DMS53 treated with DMSO at 0.1 percent for 48 hours (cell line): ENCODE data around the gene PITPNM3.
"Not testable (repeated sequence)": the region's sequence is repeated elsewhere in the genome, so short reads cannot be mapped to it uniquely, and the experiment has no call there.

Experiments used
- DNase-seq: peaks from one replicate; lab custom pipeline; 2025; ENCODE audit not compliant: unreplicated experiment; lab: John Stamatoyannopoulos, UW

PITPNM3 gene

GRCh38 chr17:6574687-6575595 is 18.6 kb upstream of the PITPNM3 start:
- DNase-seq, result no peak

GRCh38 chr17:6573982-6574686 is 17.8 kb upstream of the PITPNM3 start:
- DNase-seq, result no peak

GRCh38 chr17:6573495-6573894 is 17.1 kb upstream of the PITPNM3 start:
- DNase-seq, result not testable (repeated sequence)

- no peak for DNase-seq
These were observed 16.6 kb upstream of the PITPNM3 start for GRCh38 chr17:6572972-6573370.

- no peak for DNase-seq
These were observed 15.1 kb upstream of the PITPNM3 start for GRCh38 chr17:6571452-6571781.

GRCh38 chr17:6570731-6571451 is 14.5 kb upstream of the PITPNM3 start:
- DNase-seq, result no peak

- no peak for DNase-seq
These were observed 13.3 kb upstream of the PITPNM3 start for GRCh38 chr17:6569370-6570285.

- DNase-seq, result no peak
These were observed 11.9 kb upstream of the PITPNM3 start for GRCh38 chr17:6568184-6568758.

GRCh38 chr17:6567528-6568183 is 11.3 kb upstream of the PITPNM3 start:
- DNase-seq, result no peak

GRCh38 chr17:6561446-6561845 is 5.1 kb upstream of the PITPNM3 start:
- no peak for DNase-seq

GRCh38 chr17:6560496-6560895 is 4.1 kb upstream of the PITPNM3 start:
- DNase-seq, result no peak

- DNase-seq, result no peak
These were observed 3.4 kb upstream of the PITPNM3 start for GRCh38 chr17:6559753-6560215.

GRCh38 chr17:6558932-6559752 is 2.8 kb upstream of the PITPNM3 start:
- no peak for DNase-seq

GRCh38 chr17:6558276-6558675 is 1.9 kb upstream of the PITPNM3 start:
- DNase-seq, result no peak

GRCh38 chr17:6557040-6557438 is 684 bp upstream of the PITPNM3 start:
- no peak for DNase-seq

GRCh38 chr17:6555331-6556120 is 829 bp downstream of the PITPNM3 start:
- DNase-seq, result no peak

- no peak for DNase-seq
These were observed 1.5 kb downstream of the PITPNM3 start for GRCh38 chr17:6554871-6555330.

GRCh38 chr17:6554342-6554741 is 2.0 kb downstream of the PITPNM3 start:
- no peak for DNase-seq
